ENCODE measurements around the gene ZNF256. TPM values are rescaled to one million over a fixed set of nuclear protein-coding genes. Genes with fewer than 3 reads are reported as not detected.

The ZNF256 gene
- total and polyA plus RNA-seq, 2 of the 13 experiments (the other 11 are each of a cell fraction or from before 2014, with no cell fraction given): 3.8 to 6.0 TPM

DNA sequence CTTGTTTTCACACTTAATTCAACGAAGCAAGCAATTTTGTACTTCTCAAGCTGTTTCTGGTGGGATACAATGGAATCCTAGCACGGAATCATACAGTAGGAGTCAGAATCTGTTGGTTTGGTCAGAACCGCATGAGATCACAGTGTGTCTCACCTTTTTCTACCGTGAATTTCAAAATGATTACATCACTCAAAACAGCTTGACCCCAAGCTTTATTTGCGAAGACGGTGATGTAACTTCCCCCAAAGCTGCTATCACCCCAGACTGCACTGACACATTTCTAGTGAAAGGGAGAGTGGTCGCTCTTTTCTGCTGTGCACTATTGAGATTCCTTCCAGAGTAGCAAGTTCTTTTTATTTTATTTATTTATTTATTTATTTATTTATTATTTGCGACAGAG is 17.3 kb upstream of the ZNF256 start:
- H3K4me2 ChIP-seq (ENCODE audit: low read depth, low read length): no peak overlapping the region
- no peaks in the 10 kb centered on the region for H3K4me1 ChIP-seq (ENCODE audit: insufficient read depth, low read length)
- H3K9me3 ChIP-seq (ENCODE audit: low read length): peaks cover 66% of the 10 kb centered on the region
- CTCF ChIA-PET (ENCODE audit: low intra/inter-chr PET ratio, low total read pairs): no interaction called here
- no peak overlapping the region for H3K9ac ChIP-seq (ENCODE audit: insufficient read depth, low read depth, low read length)
- no peak for FAIRE-seq
- H4K20me1 ChIP-seq (ENCODE audit: insufficient read depth, low read length): no peaks in the 10 kb centered on the region
- in situ Hi-C loops (cut with HindIII; ENCODE audit: extremely low pct_ligation_motif_present, low pct_unique_long_range_greater_than_20kb) (no loop called here), intact Hi-C loops (cut with micrococcal nuclease; ENCODE audit: unreplicated experiment) (no loop called here)
- WGBS (ENCODE audit: low lambda C conversion rate): 81% methylated on average over 8 of the region's 8 CpGs
- H3K27me3 ChIP-seq (ENCODE audit: control insufficient read depth in 1 of 2, insufficient read depth in 2 of 2, low read length in 2 of 2): no peaks in the 10 kb centered on the region
- no peak overlapping the region for H3K27ac ChIP-seq (ENCODE audit: extremely low read length, insufficient read depth, low read length)
- no peaks in the 10 kb centered on the region for H3K36me3 ChIP-seq (replicated peaks in 1 of 2; ENCODE audit: control insufficient read depth in 1 of 2, insufficient read depth in 2 of 2, low read length in 2 of 2)
- no peak overlapping the region for H3K4me3 ChIP-seq (replicated peaks in 1 of 3; ENCODE audit: insufficient read depth in 1 of 3, low read depth in 2 of 3, low read length in 3 of 3)
- POLR2A ChIA-PET: no interaction called here
- BruUV-seq (replicated peaks): no TSS peak
- TF ChIP-seq, protein P1, sequence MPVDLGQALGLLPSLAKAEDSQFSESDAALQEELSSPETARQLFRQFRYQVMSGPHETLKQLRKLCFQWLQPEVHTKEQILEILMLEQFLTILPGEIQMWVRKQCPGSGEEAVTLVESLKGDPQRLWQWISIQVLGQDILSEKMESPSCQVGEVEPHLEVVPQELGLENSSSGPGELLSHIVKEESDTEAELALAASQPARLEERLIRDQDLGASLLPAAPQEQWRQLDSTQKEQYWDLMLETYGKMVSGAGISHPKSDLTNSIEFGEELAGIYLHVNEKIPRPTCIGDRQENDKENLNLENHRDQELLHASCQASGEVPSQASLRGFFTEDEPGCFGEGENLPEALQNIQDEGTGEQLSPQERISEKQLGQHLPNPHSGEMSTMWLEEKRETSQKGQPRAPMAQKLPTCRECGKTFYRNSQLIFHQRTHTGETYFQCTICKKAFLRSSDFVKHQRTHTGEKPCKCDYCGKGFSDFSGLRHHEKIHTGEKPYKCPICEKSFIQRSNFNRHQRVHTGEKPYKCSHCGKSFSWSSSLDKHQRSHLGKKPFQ (CRISPR knock-in tag; IDR thresholded peaks at IDR 0.05; ENCODE audit: insufficient replicate concordance): no peak
- TF ChIP-seq ATF7 (IDR thresholded peaks at IDR 0.05) (peak; percentile 68), ATF7 (CRISPR knock-in tag; IDR thresholded peaks at IDR 0.05) (no peak), RBFOX2 (IDR thresholded peaks at IDR 0.05; ENCODE audit: low read depth, low read length) (no peak), JUN (CRISPR knock-in tag; IDR thresholded peaks at IDR 0.05) (no peak)
- no peak overlapping the region for H2AFZ ChIP-seq (ENCODE audit: low read length)
- no peak for ATAC-seq
- H3K79me2 ChIP-seq (ENCODE audit: insufficient read depth, low read length): no peaks in the 10 kb centered on the region
- no peak for DNase-seq (ENCODE audit: low spot score)

DNA sequence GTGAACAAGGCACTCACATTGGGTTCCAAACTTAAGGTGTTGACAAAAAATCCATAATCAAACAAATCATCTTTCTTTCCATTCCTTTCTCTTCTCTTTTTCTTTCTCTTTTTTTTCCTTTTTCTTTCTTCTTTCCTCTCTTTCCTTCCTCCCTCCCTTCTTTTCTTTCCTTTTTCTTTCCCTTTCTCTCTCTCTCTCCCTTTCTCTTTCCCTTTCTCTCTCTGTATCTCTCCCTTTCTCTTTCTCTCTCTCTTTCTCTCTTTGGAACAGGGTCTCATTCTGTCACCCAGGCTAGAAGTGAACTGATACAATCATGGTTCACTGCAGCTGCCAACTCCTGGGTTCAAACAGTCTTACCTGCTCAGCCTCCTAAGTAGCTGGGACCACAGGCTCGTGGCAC is 14.3 kb upstream of the ZNF256 start:
- FAIRE-seq: no peak
- Histone ChIP-seq H3K9me3 (ENCODE audit: low read length) (peaks cover 59% of the 10 kb centered on the region), H3K79me2 (ENCODE audit: insufficient read depth, low read length) (no peaks in the 10 kb centered on the region), H3K4me2 (ENCODE audit: low read depth, low read length) (no peak overlapping the region), H3K4me3 (replicated peaks in 1 of 3; ENCODE audit: insufficient read depth in 1 of 3, low read depth in 2 of 3, low read length in 3 of 3) (no peak overlapping the region), H3K9ac (ENCODE audit: insufficient read depth, low read depth, low read length) (no peak overlapping the region), H3K27ac (ENCODE audit: extremely low read length, insufficient read depth, low read length) (no peak overlapping the region), H3K4me1 (ENCODE audit: insufficient read depth, low read length) (no peaks in the 10 kb centered on the region), H4K20me1 (ENCODE audit: insufficient read depth, low read length) (no peaks in the 10 kb centered on the region), H3K36me3 (replicated peaks in 1 of 2; ENCODE audit: control insufficient read depth in 1 of 2, insufficient read depth in 2 of 2, low read length in 2 of 2) (no peaks in the 10 kb centered on the region), H3K27me3 (ENCODE audit: control insufficient read depth in 1 of 2, insufficient read depth in 2 of 2, low read length in 2 of 2) (no peaks in the 10 kb centered on the region), H2AFZ (ENCODE audit: low read length) (no peak overlapping the region)
- ChIA-PET CTCF (ENCODE audit: low intra/inter-chr PET ratio, low total read pairs) (no interaction called here), POLR2A (no interaction called here)
- ATAC-seq: no peak
- no TSS peak for BruUV-seq (replicated peaks)
- intact Hi-C loops (cut with micrococcal nuclease; ENCODE audit: unreplicated experiment) (no loop called here), in situ Hi-C loops (cut with HindIII; ENCODE audit: extremely low pct_ligation_motif_present, low pct_unique_long_range_greater_than_20kb) (no loop called here)
- no peak for DNase-seq (ENCODE audit: low spot score)
- WGBS (ENCODE audit: low lambda C conversion rate): 8% methylated on average over 1 of the region's 1 CpG
- TF ChIP-seq PHF21A (CRISPR knock-in tag; IDR thresholded peaks at IDR 0.05): no peak
- TF ChIP-seq, protein P2, sequence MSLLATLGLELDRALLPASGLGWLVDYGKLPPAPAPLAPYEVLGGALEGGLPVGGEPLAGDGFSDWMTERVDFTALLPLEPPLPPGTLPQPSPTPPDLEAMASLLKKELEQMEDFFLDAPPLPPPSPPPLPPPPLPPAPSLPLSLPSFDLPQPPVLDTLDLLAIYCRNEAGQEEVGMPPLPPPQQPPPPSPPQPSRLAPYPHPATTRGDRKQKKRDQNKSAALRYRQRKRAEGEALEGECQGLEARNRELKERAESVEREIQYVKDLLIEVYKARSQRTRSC (CRISPR knock-in tag; IDR thresholded peaks at IDR 0.05; ENCODE audit: low read depth): no peak
- TF ChIP-seq, protein P3, sequence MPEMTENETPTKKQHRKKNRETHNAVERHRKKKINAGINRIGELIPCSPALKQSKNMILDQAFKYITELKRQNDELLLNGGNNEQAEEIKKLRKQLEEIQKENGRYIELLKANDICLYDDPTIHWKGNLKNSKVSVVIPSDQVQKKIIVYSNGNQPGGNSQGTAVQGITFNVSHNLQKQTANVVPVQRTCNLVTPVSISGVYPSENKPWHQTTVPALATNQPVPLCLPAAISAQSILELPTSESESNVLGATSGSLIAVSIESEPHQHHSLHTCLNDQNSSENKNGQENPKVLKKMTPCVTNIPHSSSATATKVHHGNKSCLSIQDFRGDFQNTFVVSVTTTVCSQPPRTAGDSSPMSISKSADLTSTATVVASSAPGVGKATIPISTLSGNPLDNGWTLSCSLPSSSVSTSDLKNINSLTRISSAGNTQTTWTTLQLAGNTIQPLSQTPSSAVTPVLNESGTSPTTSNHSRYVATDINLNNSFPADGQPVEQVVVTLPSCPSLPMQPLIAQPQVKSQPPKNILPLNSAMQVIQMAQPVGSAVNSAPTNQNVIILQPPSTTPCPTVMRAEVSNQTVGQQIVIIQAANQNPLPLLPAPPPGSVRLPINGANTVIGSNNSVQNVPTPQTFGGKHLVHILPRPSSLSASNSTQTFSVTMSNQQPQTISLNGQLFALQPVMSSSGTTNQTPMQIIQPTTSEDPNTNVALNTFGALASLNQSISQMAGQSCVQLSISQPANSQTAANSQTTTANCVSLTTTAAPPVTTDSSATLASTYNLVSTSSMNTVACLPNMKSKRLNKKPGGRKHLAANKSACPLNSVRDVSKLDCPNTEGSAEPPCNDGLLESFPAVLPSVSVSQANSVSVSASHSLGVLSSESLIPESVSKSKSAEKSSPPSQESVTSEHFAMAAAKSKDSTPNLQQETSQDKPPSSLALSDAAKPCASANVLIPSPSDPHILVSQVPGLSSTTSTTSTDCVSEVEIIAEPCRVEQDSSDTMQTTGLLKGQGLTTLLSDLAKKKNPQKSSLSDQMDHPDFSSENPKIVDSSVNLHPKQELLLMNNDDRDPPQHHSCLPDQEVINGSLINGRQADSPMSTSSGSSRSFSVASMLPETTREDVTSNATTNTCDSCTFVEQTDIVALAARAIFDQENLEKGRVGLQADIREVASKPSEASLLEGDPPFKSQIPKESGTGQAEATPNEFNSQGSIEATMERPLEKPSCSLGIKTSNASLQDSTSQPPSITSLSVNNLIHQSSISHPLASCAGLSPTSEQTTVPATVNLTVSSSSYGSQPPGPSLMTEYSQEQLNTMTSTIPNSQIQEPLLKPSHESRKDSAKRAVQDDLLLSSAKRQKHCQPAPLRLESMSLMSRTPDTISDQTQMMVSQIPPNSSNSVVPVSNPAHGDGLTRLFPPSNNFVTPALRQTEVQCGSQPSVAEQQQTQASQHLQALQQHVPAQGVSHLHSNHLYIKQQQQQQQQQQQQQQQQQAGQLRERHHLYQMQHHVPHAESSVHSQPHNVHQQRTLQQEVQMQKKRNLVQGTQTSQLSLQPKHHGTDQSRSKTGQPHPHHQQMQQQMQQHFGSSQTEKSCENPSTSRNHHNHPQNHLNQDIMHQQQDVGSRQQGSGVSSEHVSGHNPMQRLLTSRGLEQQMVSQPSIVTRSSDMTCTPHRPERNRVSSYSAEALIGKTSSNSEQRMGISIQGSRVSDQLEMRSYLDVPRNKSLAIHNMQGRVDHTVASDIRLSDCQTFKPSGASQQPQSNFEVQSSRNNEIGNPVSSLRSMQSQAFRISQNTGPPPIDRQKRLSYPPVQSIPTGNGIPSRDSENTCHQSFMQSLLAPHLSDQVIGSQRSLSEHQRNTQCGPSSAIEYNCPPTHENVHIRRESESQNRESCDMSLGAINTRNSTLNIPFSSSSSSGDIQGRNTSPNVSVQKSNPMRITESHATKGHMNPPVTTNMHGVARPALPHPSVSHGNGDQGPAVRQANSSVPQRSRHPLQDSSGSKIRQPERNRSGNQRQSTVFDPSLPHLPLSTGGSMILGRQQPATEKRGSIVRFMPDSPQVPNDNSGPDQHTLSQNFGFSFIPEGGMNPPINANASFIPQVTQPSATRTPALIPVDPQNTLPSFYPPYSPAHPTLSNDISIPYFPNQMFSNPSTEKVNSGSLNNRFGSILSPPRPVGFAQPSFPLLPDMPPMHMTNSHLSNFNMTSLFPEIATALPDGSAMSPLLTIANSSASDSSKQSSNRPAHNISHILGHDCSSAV (CRISPR knock-in tag; IDR thresholded peaks at IDR 0.05; ENCODE audit: borderline replicate concordance): no peak
- no peak for TF ChIP-seq ZNF354B (CRISPR knock-in tag; IDR thresholded peaks at IDR 0.05)

All from HepG2 (cell line).